NCI-H1105 (cell line): ENCODE results near the gene ATP6V1C2.

Source experiments
- DNase-seq: peaks from one replicate; lab custom pipeline; 2025; lab: John Stamatoyannopoulos, UW

Gene ATP6V1C2

GRCh38 chr2:10733566-10733925, 12.1 kb downstream of the ATP6V1C2 start:
- DNase-seq, result no peak

GRCh38 chr2:10733980-10734379, 12.6 kb downstream of the ATP6V1C2 start:
- no peak for DNase-seq

GRCh38 chr2:10738192-10738591, 16.8 kb downstream of the ATP6V1C2 start:
- no peak for DNase-seq

- no peak for DNase-seq
Measured at GRCh38 chr2:10740226-10740625, 18.8 kb downstream of the ATP6V1C2 start.

- no peak for DNase-seq
Measured at GRCh38 chr2:10741139-10741538, 19.7 kb downstream of the ATP6V1C2 start.

- no peak for DNase-seq
Measured at GRCh38 chr2:10742666-10743065, 21.2 kb downstream of the ATP6V1C2 start.

- DNase-seq, result no peak
Measured at GRCh38 chr2:10750610-10751009, 29.2 kb downstream of the ATP6V1C2 start.

- DNase-seq, result no peak
Measured at GRCh38 chr2:10752236-10752635, 30.8 kb downstream of the ATP6V1C2 start.

- no peak for DNase-seq
Measured at GRCh38 chr2:10753156-10753555, 31.7 kb downstream of the ATP6V1C2 start.

GRCh38 chr2:10753876-10754275, 32.4 kb downstream of the ATP6V1C2 start:
- DNase-seq, result no peak

GRCh38 chr2:10755621-10756020, 34.2 kb downstream of the ATP6V1C2 start:
- DNase-seq, result no peak

GRCh38 chr2:10757814-10758286, 36.4 kb downstream of the ATP6V1C2 start:
- DNase-seq, result no peak

GRCh38 chr2:10759151-10759714, 37.8 kb downstream of the ATP6V1C2 start:
- DNase-seq, result no peak

GRCh38 chr2:10760794-10761504, 39.5 kb downstream of the ATP6V1C2 start:
- DNase-seq, result no peak

GRCh38 chr2:10761591-10761990, 40.2 kb downstream of the ATP6V1C2 start:
- DNase-seq, result no peak

GRCh38 chr2:10762651-10763460, 41.4 kb downstream of the ATP6V1C2 start:
- no peak for DNase-seq

GRCh38 chr2:10763461-10763800, 42.0 kb downstream of the ATP6V1C2 start:
- DNase-seq, result no peak

- DNase-seq, result no peak
Measured at GRCh38 chr2:10764096-10764785, 42.8 kb downstream of the ATP6V1C2 start.

- DNase-seq, result no peak
Measured at GRCh38 chr2:10764896-10765295, 43.5 kb downstream of the ATP6V1C2 start.

- DNase-seq, result no peak
Measured at GRCh38 chr2:10765461-10765860, 44.0 kb downstream of the ATP6V1C2 start.

- no peak for DNase-seq
Measured at GRCh38 chr2:10765914-10766313, 44.5 kb downstream of the ATP6V1C2 start.

GRCh38 chr2:10768063-10768507, 46.7 kb downstream of the ATP6V1C2 start:
- no peak for DNase-seq
